Gastrocnemius medialis (tissue), 4 donors: ENCODE measurements around the gene C1orf94.

Experiments used
- CTCF ChIP-seq, 5 experiments: fragments of 450-650 bp in 3 of 5; fragments of 200-600 bp in 2 of 5; sonication (generic) in 2 of 5; IDR thresholded peaks in 4 of 5; conservative IDR thresholded peaks in 1 of 5; 1 replicate in 4 of 5; 2 replicates in 1 of 5; pipeline ENCODE4 v1.5.1; 2016 to 2019; ENCODE audit warnings: antibody characterized with exemption in 5 of 5, mild to moderate bottlenecking in 3 of 5, moderate library complexity in 3 of 5
- POLR2A ChIP-seq, 2 donors: fragments of 450-650 bp; IDR thresholded peaks; one replicate each; pipeline ENCODE4 v1.6.1; 2017; ENCODE audit warnings: antibody characterized with exemption in 2 of 2, mild to moderate bottlenecking in 2 of 2, moderate library complexity in 2 of 2

- TF ChIP-seq CTCF (IDR thresholded peaks at IDR 0.05 in 4 of 5, conservative IDR thresholded peaks at IDR 0.05 in 1 of 5): no peak
- TF ChIP-seq POLR2A (IDR thresholded peaks at IDR 0.05): no peak
These were observed 36.0 kb downstream of the C1orf94 start for GRCh38 chr1:34212673-34213072.
